K562 (cell line): ENCODE measurements around the gene TEX52. TPM values are rescaled to one million over a fixed set of nuclear protein-coding genes. Genes with fewer than 3 reads are reported as not detected.

Experiments
- ATAC-seq: fragments of 200-7000 bp; cut with Tn5 transposase; 3 replicates; pipeline ENCODE4 v1.9.1; 2020; ENCODE audit warnings: moderate library complexity
- BruUV-seq: library from RNA; stranded (reverse); fragments of 400-500 nt; replicated peaks from 2 replicates; lab custom pipeline; 2021; lab: Mats Ljungman, UMichigan
- CTCF ChIA-PET: fragments of 300-600 bp; formaldehyde crosslinking; extraction: SDS; loops from one replicate; lab custom pipeline; 2021; ENCODE audit warnings: low intra/inter-chr PET ratio; lab: Yijun Ruan, JAX
- POLR2A ChIA-PET: fragments of 300-600, 350-650 bp; sonication (Branson Sonifier 250); formaldehyde crosslinking; extraction: SDS; loops from one replicate; lab custom pipeline; 2021; ENCODE audit warnings: antibody characterized with exemption, inconsistent platforms; lab: Yijun Ruan, JAX
- DNase-seq, 4 experiments: peaks; one replicate each; pipeline versions ENCODE4 v3.0.0 to v3.0.0-alpha.2; 2011 to 2018; ENCODE audit warnings: low spot score in 3 of 4, mixed read lengths in 3 of 4; ENCODE audit errors: extremely low read depth in 1 of 4
- FAIRE-seq: peaks from 2 replicates; lab custom pipeline; 2011; peaks lifted over from hg19 to GRCh38; lab: Jason Lieb, UNC
- H2AFZ ChIP-seq: 2 replicates; pipeline ENCODE4 v1.6.0; 2011; ENCODE audit warnings: low read depth, low read length, control low read depth, inconsistent platforms
- H3K27ac ChIP-seq: fragments of 200-600 bp; 3 replicates; pipeline ENCODE4 v1.8.0; 2011; ENCODE audit warnings: low read depth, mild to moderate bottlenecking, control low read depth, inconsistent platforms, low read length, moderate library complexity, mixed read lengths; ENCODE audit errors: extremely low read depth
- H3K27me3 ChIP-seq, 2 experiments: fragments of 300-600 bp in 1 of 2; 2 replicates in 1 of 2; 3 replicates in 1 of 2; pipeline versions ENCODE4 v1.6.0 to v1.8.0; 2011; ENCODE audit warnings: inconsistent platforms in 2 of 2, low read length in 2 of 2, mild to moderate bottlenecking in 1 of 2, mixed read lengths in 1 of 2, moderate library complexity in 1 of 2; ENCODE audit not compliant: control insufficient read depth in 2 of 2, insufficient read depth in 2 of 2
- H3K36me3 ChIP-seq: fragments of 300-600 bp; 3 replicates; pipeline ENCODE4 v1.8.0; 2011; ENCODE audit warnings: mild to moderate bottlenecking, low read length, inconsistent platforms; ENCODE audit not compliant: control insufficient read depth, insufficient read depth
- H3K4me1 ChIP-seq, 2 experiments: fragments of 200-600 bp in 1 of 2; replicated peaks in 1 of 2; 2 replicates in 1 of 2; 3 replicates in 1 of 2; pipeline versions ENCODE4 v1.5.1 to v1.8.0; 2011; ENCODE audit warnings: inconsistent platforms in 2 of 2, low read length in 2 of 2, mild to moderate bottlenecking in 1 of 2, mixed read lengths in 1 of 2, moderate library complexity in 1 of 2; ENCODE audit not compliant: control insufficient read depth in 2 of 2, insufficient read depth in 2 of 2
- H3K4me2 ChIP-seq: 2 replicates; pipeline ENCODE4 v1.6.1; 2011; ENCODE audit warnings: low read length, control low read depth, inconsistent platforms, mixed read lengths; ENCODE audit not compliant: insufficient read depth
- H3K4me3 ChIP-seq: fragments of 200-600 bp; sonication (generic), shearing (Covaris generic); 2 replicates; pipeline ENCODE4 v1.5.1; 2016; ENCODE audit warnings: control low read depth, inconsistent platforms
- H3K79me2 ChIP-seq: fragments of 200-600 bp; 3 replicates; pipeline ENCODE4 v1.8.0; 2011; ENCODE audit warnings: low read length, inconsistent platforms; ENCODE audit not compliant: control insufficient read depth, insufficient read depth
- H3K9ac ChIP-seq, 2 experiments: 2 replicates each; pipeline versions ENCODE4 v1.6.0 to v1.6.1; 2011; ENCODE audit warnings: low read depth in 2 of 2, low read length in 2 of 2, control low read depth in 1 of 2, inconsistent platforms in 1 of 2, mild to moderate bottlenecking in 1 of 2, mixed read lengths in 1 of 2; ENCODE audit not compliant: insufficient read depth in 1 of 2
- H3K9me1 ChIP-seq: one replicate; pipeline ENCODE4 v1.6.0; 2011; ENCODE audit warnings: inconsistent platforms, mild to moderate bottlenecking, low read length, moderate library complexity; ENCODE audit not compliant: control insufficient read depth, insufficient read depth
- H3K9me3 ChIP-seq: replicated peaks from 2 replicates; pipeline ENCODE4 v1.5.1; 2011; ENCODE audit warnings: low read depth, low read length, inconsistent platforms; ENCODE audit not compliant: control insufficient read depth, insufficient read depth
- H4K20me1 ChIP-seq: replicated peaks from 2 replicates; pipeline ENCODE4 v1.6.1; 2011; ENCODE audit warnings: low read length, inconsistent platforms, mixed read lengths; ENCODE audit not compliant: control insufficient read depth, insufficient read depth
- PBX2 ChIP-seq, 2 experiments: IDR thresholded peaks in 1 of 2; conservative IDR thresholded peaks in 1 of 2; 2 replicates each; pipeline ENCODE4 v1.6.1; 2016; ENCODE audit warnings: low read depth in 2 of 2, mild to moderate bottlenecking in 1 of 2, missing compliant biosample characterization in 1 of 2, missing genetic modification characterization in 1 of 2, moderate library complexity in 1 of 2
- PKNOX1 ChIP-seq: fragments of 450-650 bp; IDR thresholded peaks from 2 replicates; pipeline ENCODE4 v1.6.1; 2016
- SMARCE1 ChIP-seq: fragments of 450-650 bp; IDR thresholded peaks from 2 replicates; pipeline ENCODE4 v1.7.1; 2016; ENCODE audit warnings: mild to moderate bottlenecking
- WGBS: fragments of 100-300 bp; shearing (Covaris generic); methylation state at CpG from one replicate; pipeline ENCODE4 v1.1.6; 2016; ENCODE audit warnings: low coverage, mixed read lengths; ENCODE audit not compliant: insufficient coverage; ENCODE audit errors: missing lambda C conversion rate; 5-methylcytosine and 5-hydroxymethylcytosine counted together
- in situ Hi-C: fragments of 300-500 bp; cut with MboI; formaldehyde crosslinking; loops from 4 replicates; pipeline ENCODE4 v1.15.0; 2018; ENCODE audit warnings: inconsistent platforms, mixed read lengths
- intact Hi-C: fragments of 100-400 bp; cut with micrococcal nuclease; formaldehyde crosslinking; loops from 2 replicates; pipeline ENCODE4 v1.14.2; 2022
- polyA plus RNA-seq, 8 experiments: library from polyadenylated mRNA; depleted of rRNA in 4 of 8; stranded (reverse) in 5 of 8; unstranded in 3 of 8; fragments of >200 nt; fragmentation: Nextera tagmentation in 2 of 8; fragmentation: Illumina TruSeq in 1 of 8; extraction: Ambion mirVana in 2 of 8; extraction: Trizol in 1 of 8; gene quantifications; 2 replicates each; pipeline versions ENCODE4 v1.2.1 to v1.2.3, GENCODE V29; 2011 to 2014; ENCODE audit warnings: inconsistent platforms in 1 of 8, missing spikeins in 1 of 8
- total RNA-seq, 7 experiments: library from RNA; depleted of rRNA in 6 of 7; stranded (reverse); fragments of >200 nt in 6 of 7; fragmentation: Illumina TruSeq in 2 of 7; extraction: Trizol in 2 of 7; gene quantifications; 2 replicates each; pipeline versions ENCODE4 v1.2.1 to v1.2.3, GENCODE V29; 2011 to 2021; ENCODE audit warnings: low replicate concordance in 1 of 7

The TEX52 gene
- total and polyA plus RNA-seq, 9 of the 15 experiments (the other 6 are each of a cell fraction or from before 2014, with no cell fraction given), result not detected

- WGBS, result 51% methylated on average over 2 of the region's 3 CpGs
- Histone ChIP-seq H3K9me3 (no peaks in the 10 kb centered on the region), H2AFZ (no peak overlapping the region), H3K79me2 (no peaks in the 10 kb centered on the region), H4K20me1 (no peaks in the 10 kb centered on the region), H3K27me3 (no peaks in the 10 kb centered on the region), H3K9ac (no peak overlapping the region), H3K27ac (no peak overlapping the region), H3K36me3 (peaks cover 27% of the 10 kb centered on the region; the same call in 1 of the 3 replicates), H3K9me1 (no peaks in the 10 kb centered on the region), H3K4me3 (no peak overlapping the region), H3K4me2 (no peak overlapping the region), H3K4me1 (peaks cover 0 to 4% of the 10 kb centered on the region in 2 experiments; a peak in 1 of 5 replicates)
- DNase-seq (no peak), FAIRE-seq (no peak), ATAC-seq (no peak)
- CTCF ChIA-PET, result no interaction called here
- in situ Hi-C loops, result no loop called here
- TF ChIP-seq SMARCE1 (no peak), PBX2 (CRISPR knock-in tag; IDR thresholded peaks at IDR 0.05; ENCODE audit: low read depth) (peak; percentile 27; the same call in 1 of the 2 replicates), PBX2 (tag; conservative IDR thresholded peaks at IDR 0.05; ENCODE audit: low read depth) (no peak), PKNOX1 (peak; percentile 73)
- POLR2A ChIA-PET, result interaction anchor here (0.5 kb wide), 1 partner anchor 349 kb away, joined by 3 read pairs; no protein-coding TSS in a partner anchor
- no TSS peak for BruUV-seq
- intact Hi-C loops, result no loop called here
Measured at GRCh38 chr12:2856051-2856450, 788 bp downstream of the TEX52 start.
